NCI-H2029 treated with DMSO at 0.1 percent for 48 hours (cell line): ENCODE data around the gene FNTB.

Experiments
- DNase-seq: peaks from one replicate; lab custom pipeline; 2025; lab: John Stamatoyannopoulos, UW

FNTB gene

DNA sequence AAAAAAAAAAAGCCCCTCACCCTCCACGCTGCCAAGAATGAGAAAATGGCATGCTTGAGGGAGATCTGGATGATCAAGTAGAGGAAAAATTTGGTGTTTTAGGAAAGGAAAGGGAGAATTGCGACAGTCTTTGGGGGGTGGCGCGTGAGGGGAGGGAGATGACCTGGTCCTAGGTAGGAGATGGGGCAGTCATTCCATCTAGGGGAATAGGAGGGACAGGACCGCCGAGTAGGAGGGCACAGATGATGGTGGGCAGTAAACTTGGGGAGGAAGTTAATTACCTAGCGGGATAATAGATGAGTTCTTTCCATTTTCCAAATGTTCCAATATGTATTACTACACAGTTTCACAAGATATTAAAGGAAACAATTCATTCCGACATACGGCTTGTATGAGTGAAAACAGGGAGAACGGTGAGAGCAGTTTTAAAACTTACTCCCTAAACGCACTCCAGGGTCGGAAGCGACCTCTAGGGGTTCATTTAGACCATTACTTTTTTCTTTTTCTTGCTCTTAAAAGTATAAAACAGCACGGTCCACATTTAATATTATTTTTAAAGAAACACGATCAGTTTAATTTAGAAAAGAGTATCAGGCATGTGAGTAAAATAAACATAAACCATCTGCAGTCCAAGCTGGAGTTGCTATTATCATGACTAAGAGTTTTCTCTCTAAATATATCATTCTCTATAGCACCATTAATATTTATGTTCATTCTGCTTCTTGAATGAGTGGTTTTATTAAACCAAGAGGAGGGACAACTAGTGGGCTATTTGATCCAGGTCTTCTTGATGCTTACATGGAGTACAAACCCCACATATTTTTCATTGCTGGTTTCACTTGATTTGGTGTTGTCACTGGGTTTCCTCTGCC is 3.0 kb upstream of the FNTB start:
- DNase-seq = no peak

DNA sequence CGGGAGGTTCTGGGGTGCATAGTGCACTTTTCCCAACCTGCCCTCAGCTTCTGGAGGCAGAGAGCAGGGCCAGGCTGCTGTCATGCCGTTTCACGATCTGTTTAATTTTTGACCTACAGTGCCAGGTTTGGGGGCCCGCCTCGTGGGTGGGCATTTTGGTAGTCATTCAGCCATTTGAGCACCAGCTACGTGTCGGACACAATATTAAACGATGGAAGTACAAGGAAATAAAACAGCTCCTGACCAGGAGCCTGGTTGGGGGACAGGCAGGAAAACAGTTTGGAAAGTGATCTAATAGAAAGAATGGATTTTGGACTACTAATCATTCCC is 708 bp downstream of the FNTB start:
- no peak for DNase-seq

DNA sequence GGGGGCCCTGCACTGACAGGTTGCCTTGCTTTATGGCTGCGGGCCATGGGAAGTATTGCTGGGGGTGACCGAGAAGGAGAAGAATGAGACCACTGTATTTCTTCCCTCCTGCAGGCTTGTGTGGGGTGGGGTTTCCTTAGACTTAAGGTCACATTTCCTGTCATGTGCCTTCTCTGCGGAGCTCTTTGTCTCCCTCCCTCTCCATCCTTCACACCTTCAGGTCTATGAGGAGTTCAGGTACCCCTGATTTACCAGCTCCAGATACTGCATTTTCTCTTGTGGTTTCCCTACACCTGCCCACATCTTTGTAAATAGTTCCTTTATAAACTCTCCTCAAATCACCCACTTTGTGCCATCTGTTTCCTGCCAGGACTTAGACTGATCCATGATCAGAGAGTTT is 3.6 kb downstream of the FNTB start:
- DNase-seq = no peak

DNA sequence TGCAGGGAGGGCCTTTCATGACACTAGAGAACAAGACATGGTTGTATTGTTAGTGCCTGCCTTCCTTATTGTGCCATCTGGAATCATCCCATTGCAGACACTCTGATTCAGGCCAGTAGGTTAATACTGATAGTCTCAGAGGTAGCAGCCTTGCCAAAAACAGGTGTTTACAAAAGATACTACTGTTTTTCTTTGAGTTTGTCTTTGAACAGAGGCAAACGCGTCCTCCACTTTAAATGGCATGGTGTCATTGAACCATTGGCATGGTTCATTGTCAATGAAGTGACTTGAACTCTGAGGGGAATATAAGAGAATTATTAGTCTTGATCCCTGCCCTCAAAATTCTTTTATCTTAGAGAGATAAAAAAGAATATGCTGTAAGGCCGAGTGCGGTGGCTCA is 4.2 kb downstream of the FNTB start:
- DNase-seq = no peak

DNA sequence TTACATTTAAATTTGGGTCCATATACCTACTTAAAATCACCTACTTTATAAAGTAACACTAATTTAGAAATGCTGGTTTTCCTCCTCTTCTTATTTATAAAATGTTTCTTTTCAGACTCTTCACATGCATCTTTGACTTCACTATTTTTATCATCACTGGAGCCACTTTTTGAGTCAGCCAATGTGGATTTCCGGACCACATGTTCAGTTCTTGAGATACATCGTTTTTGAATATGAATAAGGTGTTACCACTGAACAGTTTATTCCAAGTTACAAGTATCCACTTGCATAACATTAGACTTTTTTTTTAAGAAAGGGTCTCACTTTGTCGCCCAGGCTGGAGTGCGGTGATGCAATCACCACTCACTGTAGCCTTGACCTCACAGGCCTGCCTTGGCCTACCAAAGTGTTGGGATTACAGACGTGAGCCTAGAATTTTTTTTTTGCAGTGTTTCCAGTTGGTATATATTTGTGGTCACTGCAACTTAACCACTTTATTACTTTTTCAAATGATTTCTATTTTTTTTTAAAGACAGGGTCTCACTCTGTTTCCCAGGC is 5.7 kb downstream of the FNTB start:
- DNase-seq = no peak

DNA sequence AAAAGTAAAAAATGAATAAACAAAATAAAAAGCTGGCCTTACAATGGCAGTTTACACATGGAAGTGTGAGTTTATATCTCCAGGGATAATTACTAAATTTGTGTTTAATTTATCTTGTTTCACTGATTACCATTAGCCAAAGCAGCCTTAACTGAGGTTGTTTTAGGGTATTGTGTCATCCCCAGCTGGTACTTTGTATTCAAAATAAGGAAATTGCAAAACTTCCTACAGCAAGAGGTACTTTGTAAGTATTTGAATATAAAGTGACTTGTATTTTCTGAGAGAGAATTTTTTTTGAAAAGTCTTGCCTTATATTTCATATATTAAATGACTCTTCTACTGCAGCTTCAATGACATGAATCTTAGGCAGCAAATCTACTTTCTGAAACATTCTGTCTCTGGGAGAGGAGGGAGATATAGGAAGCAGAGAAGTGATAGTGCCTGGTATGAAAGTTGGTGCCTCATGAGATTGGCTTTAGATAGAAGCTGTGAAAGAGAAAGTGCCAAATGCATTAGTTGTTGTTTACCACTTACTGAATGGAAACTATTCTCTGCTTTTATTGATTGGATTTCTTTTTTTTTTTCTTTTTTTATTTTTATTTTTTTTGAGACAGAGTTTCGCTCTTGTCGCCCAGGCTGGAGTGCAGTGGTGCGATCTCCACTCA is 6.7 kb downstream of the FNTB start:
- no peak for DNase-seq

DNA sequence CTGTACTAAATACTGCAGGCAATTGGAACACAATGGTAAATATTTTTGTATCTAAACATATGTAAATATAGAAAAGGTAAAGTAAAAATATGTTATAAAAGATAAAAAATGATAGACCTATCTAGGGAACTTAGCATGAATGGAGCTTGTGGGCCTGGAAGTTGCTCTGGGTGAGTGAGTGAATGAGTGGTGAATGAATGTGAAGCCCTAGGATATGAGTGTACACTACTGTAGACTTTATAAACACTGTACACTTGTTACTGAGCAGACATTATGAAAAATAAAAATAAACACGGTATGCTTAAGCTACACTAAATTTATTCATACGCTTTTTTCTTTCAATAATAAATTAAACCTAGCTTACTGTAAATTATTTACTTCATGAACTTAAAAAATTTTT is 7.8 kb downstream of the FNTB start:
- no peak for DNase-seq

DNA sequence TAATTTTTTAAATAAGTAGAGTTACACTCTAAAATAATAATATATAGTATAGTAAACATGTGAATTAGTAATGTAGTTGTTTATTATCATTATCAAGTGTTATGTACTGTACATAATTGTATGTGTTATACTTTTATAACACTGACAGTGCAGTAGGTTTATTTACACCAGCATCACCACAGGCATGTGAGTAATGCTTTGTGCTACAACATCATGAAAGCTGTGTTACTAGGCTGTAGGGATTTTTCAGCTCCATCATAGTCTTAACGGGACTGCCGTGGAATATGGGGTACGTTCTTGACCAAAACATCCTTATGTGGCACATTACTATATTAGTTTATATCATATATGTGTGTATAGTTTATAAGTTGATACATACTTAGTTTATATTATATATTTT is 8.6 kb downstream of the FNTB start:
- DNase-seq = no peak

DNA sequence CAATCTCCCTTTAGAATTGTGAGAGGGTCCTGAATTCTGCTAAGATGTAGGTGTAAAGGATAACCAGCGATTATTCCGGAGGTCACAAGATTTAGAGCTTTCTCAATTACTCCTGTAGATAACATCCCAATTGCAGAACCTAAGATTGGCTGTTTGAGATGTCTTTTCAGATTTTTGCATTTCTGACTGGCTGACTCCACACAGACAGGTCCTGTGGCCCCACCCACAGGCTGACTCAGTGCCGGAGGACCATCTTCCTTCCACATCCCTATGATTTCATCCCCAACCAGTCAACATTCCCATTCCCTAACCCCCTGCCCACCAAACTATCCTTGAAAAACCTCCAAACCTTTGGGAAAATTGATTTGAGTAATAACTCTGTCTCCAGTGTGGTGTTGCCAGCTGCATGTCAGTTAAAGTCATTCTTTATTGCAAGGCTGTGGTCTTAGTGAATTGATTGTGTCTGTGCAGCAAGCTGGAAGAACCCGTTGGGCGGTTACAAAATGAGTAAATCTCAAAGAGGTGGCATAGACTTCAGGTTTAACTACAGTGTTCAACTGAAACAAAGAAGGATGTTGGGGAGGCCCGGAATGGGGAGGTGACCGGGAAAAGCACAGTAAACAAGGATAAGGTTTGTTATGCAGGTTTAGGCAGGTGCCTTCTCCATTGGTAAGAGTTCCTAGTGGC is 10.6 kb downstream of the FNTB start:
- no peak for DNase-seq

DNA sequence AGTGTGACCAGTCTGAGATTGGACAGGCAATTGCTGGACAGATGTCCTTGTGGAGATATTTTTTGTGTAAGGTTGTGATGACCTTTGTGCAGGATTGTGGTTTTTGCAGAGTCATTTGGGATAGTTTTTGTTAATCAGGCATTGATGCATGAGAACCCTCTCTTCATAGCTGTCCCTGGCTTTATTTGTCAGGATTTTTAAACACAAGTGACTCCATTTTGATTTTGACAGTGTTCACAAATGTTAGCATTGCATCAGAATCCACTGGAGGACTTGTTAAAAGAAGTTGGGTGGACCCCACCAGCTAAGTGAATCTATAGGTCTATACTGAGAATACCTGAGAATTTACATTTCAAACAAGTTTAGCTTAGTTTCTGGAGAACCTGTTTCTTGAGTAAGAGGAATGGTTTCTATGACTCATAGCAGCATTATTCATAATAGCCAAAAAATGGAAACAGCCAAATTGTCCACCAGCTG is 11.8 kb downstream of the FNTB start:
- DNase-seq = no peak

DNA sequence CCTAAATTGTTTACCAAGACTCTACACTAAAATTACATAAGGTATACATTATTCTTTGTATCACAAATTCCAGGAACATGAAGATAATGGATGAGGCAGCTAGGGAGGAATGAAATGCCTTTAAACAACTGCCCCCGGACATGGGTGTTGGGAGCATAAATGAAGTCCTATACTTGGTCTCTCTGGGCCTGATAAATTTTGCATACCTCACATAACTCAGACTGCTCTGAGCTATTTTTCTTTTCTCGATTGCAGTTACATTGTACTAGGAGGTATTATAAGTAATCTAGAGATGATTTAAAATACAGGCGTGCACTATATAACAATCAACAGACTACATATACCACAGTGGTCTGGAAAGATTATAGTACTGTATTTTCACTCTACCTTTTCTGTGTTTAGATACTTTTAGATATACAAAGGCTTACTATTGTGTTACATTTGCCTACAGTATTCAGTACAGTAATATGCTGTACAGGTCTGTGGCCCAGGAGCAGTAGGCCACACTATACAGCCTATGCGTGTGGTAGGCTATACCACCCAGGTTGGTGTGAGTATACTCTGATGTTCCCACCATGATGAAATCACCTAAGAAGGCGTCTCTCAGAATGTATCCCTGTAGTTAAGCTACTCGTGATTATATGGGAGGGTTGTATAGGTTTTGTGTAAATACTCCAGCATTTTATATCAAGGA is 14.3 kb downstream of the FNTB start:
- no peak for DNase-seq

DNA sequence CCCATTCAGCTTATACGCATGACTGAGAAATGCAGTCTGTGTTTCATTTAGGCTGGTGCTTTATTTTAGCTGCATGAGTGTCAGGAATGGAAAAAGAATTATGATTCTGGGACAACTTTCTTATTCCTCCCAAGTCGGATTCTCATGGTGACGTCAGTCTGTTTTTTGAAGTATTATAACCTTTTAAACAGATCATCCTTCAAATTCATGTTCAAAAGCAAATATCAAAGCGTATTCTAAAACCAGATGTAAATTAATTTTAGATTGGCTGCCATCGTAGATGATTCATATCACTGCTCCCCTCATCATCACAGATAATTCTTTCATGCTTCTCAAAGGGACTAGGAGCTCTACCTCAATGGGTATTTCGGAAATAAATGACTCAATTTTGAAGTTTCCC is 15.0 kb downstream of the FNTB start:
- DNase-seq = no peak

DNA sequence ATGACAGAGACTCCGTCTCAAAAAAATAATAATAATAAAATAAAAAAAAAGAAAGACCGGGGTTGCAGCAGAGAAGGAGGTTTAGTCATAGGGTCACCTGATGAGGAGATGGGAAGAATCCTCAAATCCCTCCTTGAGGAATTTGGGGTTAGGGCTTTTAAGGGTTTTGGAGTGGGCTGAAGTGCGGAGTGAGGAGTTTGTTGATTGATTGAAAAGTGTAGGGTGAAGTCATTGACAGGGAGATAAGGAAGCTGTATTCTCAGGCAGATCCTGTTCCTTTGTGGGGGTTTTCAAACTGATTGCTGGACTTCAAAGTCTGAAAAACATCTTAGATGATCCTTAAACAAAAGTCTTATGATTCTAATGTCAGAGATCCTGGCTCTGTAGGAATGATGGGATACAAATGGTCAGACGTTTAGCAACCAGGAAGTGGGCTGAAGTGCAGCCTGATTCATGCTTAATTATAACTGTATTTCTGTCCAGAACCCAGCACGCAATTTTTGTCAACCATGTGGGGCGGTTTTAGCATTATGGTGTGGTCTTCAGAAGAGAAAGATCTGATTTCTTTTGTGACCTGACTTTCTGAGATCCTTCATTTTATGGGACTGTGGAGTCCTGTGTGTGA is 16.0 kb downstream of the FNTB start:
- no peak for DNase-seq

DNA sequence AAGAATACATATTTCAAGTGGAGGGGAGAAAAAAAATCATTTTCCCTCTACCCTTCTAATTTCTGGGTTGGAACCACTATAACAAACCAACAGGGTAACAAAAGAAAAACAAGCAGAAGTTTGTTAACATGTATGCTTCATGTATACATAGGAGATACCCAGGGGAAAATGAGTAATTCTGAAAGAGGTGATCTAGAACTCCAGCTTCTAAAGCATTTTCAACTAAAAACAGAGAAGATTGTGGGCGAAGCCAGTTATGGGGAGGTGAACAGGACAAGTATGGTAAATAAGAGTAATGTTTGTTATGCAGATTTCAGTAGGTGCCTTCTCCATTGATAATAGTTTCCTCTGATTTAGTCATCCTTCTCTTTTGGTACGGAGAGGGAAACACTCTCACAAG is 16.7 kb downstream of the FNTB start:
- no peak for DNase-seq

DNA sequence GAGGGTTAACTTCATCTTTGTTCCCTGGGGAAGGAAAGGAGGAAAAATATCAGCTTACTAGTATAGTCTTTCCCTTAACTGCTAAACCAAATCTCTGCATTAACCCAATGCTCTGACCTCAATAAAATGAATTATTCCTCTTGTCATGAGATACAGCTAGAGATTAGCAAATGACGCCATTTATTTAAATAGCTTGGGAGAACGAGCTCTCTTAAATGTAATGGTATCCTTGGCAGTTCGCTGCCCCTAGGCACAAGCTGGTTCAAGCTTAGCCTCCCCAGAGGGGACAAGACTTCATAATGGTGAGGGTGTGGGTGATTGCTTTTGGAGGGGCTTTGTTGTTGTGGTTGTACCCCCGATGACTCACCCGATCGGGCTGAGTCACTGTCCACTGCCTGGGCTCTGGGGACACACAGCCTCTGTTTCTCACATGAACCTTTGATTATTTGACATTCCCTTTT is 19.6 kb downstream of the FNTB start:
- no peak for DNase-seq

DNA sequence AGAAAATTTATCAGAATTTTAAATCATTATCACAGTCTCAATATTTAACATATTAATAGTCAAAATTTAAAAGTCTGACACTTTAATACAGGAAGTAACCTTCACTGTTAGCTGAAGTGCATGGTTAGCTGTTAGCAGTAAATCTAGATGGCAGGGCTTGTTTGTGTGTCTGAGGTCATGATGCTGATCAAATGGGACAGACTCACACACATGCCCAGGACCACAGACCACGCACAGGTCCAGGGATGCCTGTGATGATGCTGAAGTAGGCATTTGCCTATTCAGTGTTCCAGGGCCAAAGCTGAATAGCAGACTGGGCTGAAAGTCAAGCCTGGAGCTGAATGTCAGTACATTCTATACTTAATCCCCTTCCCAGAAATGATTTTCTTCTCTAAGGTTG is 20.5 kb downstream of the FNTB start:
- DNase-seq = no peak

DNA sequence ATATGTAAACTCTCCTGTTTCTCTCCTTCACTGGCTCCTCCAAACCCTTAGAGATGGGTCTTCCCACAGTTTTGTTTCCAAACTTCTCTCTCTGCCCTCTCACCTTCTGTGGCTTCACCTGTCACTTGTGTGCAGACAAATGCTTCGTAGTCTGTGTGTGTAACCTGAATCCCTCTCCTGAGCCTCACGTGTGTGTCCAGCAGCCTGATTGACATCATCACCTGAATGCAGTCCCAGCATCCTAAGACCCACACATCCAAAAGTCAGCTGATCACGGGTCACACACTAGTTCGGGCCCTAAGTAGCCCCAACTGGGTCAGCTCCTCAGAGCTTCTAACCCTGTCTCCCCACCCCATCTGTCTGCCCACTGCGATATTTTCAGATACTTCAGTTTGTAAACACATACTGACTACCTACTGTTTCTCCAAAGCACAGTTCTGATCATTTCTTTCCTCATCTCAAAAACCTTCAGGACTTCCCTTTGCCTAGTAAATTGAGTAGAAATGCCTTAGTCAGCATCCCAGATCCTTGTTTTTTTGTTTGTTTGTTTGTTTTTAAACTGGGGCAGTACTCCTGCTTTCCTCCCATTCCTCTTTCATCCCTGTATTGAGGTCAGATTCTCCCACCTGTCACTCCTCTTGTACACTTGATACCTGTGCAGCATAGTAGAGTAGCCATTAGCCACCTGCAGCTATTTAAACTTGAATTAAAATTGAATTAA is 23.7 kb downstream of the FNTB start:
- DNase-seq = no peak

DNA sequence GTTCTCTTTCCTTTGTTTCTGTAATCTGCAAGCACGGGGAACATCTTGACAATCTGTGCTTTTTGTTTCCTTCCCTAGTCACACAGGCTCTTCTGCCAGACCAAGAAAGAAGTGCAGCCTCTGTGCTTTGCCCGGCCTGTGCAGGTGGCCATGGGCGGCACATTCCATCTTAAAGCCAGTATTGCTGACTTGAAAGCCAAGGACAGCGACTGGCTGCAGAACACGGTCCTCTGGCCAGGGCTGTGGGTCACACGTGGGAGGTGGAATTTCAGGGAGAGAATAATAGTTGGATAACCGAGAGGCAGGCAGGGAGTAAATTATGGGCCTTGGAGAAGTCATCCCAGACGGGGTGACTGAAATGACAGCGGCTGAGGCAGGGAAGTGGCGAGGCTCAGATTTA is 24.8 kb downstream of the FNTB start:
- DNase-seq = no peak

DNA sequence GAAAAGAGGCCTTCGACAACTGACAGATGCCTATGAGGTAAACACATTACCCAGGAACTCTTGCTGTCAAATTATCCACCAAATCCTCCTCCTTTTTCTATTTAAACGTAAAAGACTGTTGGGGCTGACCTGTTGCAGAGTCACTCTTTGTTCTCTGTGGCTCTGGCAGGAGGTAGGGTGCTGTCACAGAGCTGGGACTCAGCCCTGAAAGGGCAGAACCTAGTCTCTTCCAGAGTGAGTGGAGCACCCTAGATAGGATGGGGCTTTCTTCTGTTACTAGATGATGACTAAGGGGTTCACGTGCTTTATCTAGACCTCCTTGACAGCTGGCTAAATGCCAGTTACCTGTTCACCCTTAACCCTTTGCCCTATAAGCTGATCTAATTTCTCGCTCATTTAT is 25.7 kb downstream of the FNTB start:
- DNase-seq = no peak

DNA sequence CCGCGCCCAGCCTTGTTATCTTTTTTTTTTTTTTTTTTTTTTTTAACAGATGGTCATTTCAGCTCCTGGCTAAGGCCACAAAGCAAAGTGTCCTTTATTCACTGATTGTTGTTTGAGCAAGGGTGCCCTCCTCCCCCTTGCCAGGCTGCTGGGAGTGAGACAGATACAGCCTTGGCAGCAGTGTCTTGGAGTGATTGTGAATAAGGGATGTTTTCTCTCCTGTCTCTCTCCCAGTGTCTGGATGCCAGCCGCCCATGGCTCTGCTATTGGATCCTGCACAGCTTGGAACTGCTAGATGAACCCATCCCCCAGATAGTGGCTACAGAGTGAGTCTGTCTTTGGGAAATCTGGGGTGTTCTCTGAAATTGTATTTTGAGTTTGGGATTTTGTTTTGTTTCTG is 28.7 kb downstream of the FNTB start:
- no peak for DNase-seq

DNA sequence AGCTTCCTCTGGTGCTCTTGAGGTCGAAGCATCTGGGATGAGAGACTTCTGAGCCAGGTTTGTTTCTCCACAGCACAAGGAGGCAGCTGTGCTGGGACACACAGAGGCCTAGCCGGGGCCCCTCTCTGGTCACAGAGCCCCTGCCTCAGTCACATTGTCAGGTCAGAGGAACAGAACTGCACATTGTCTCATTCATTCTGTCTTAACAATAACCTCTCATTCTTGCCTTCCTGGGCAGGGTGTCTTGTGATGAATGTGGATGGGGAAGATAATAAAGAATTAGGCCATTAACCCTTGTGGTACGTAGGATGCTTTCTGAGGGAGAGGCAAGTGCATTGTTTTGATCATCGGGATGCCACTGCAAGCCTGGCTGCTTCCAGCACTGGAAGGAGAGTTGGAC is 29.8 kb downstream of the FNTB start:
- no peak for DNase-seq
